ENCODE measurements around the gene MYBL2.
A peak's percentile ranks its signal among the peaks of the same experiment; 100 is the strongest.

MYBL2 gene

GRCh38 chr20:43724383-43724782, 57.5 kb downstream of the MYBL2 start:
- no peak for DNase-seq

DNA sequence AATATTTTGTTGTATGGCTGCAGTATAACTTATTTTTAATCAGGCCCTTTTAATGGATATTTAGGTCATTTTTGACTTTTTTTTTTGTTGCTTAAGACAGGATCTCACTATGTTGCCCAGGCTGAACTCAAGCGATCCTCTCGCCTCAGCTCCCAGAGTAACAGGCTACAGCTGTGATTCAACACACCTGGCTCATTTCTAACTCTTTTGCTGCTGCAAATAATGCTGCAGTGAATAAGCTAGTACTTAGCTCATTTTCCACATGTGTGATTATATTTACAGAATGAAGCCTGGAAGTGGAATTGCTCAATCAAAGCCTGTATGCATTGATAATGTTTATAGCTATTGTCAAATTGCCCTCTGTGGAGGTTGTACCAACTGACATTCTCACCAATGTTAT, 58.8 kb downstream of the MYBL2 start:
- DNase-seq = no peak

- DNase-seq = no peak
These were observed 59.4 kb downstream of the MYBL2 start for GRCh38 chr20:43726333-43726732.

GRCh38 chr20:43726811-43727338, 60.0 kb downstream of the MYBL2 start, which contains the start of gene GTSF1L:
TSS of gene GTSF1L (minus strand) at chr20:43727002. CDS start at chr20:43726694, 308 bp downstream.
- DNase-seq = no peak

- no peak for DNase-seq
These were observed 61.2 kb downstream of the MYBL2 start for GRCh38 chr20:43727980-43728590.

DNA sequence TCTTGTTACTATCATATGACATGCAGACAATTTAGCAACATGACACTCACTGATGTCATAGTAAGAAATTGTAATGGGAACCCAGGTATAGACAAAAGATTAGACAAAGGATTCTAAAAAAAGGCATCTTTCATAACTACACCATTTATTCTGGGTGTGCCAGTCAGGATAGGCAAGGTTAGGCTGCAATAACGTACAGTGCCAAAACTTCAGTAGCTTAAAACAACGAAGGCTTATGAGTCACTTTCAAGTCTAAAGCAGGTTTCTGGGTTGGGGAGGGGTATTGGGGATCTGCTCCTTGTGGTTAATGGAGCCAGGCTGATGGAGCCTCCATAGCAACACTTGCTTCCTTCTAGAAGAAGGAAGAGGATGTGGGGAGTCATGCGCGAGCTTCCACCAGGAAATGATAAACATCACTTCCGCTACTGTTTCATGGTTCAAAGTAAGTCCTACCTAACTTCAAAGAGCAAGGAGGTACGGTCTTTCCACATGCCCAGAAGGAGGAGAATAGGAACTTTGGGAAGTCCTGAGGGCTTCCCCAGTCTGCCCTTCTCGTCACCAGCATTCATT, 61.9 kb downstream of the MYBL2 start:
- DNase-seq = no peak

GRCh38 chr20:43731469-43731868, 64.6 kb downstream of the MYBL2 start:
- no peak for DNase-seq

DNA sequence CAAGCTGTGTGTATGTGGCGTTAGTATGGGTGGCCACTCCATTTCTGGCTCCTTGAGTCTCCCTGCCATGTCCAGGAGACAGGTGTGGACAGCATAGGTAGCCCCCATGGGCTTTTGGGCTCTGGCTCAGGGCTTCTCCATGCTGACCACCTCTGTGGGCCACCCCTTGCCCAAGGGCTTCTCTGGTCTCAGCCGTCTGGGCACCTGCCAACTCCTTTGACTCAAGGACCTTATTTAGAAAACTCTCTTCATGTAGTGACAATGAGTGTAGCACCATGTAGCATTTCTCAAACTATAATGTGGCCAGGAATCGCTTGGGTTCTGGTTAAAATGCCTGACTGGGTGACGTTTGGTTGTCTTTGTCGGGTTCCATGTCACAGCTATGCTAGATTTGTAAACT, 65.0 kb downstream of the MYBL2 start:
- DNase-seq = no peak

DNA sequence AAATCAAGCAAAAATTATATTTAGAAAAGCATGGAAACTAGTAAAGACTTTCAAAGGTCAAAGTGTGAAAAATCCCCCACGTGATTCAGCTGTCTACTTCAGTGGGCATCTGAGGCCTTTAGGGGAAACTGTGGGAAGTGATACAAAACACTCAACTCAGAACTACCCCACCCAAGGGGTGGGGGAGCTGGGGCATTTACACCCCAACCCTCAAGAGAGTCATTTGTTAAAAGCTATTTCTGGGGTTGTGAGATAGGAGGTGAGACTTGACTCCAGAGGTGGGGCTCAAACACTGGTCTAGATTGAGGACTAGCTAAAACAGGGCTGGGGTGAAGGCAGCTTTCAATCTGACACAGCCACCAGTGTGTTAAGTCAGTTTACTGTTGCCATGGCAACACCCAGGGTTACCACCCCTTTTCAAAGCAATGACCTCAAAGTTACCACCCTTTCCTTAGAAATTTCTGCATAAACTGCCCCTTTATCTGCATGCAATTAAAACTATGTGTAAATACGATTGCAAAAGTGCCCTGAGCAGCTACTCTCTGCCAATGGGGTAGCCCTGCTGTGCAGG, 69.8 kb downstream of the MYBL2 start:
- DNase-seq = no peak

- no peak for DNase-seq
These were observed 71.0 kb downstream of the MYBL2 start for GRCh38 chr20:43737925-43738324.

DNA sequence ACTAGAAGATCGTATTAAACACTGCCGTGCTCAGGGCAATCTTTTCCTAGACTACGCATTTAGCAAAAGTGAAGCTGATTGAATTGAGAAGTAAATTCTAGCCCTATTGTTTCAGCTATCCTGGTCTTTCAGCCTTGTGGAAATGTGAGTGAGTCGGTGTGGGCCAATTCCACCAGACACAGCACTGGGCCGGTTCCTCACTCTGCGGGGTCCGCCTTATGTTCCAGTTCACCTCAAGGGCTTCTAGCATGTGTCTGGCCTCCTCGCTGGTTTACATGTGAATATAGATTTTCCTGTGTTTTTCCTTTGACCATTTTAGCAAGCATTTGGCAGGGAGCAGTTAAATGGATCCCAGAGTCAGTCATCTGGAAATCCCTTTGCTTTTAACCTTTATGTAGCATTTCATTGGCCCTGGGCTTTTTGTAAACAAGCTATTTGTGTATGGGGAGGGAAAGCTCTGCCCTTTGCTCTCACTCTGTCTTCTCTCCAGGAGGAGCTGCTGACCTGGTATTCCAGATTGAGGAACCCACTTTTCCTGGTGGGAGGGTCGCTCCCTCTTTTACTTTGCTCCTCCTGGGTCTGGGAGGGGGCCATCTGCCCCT, 72.3 kb downstream of the MYBL2 start:
- DNase-seq = no peak

GRCh38 chr20:43740642-43741041, 73.7 kb downstream of the MYBL2 start:
- no peak for DNase-seq

DNA sequence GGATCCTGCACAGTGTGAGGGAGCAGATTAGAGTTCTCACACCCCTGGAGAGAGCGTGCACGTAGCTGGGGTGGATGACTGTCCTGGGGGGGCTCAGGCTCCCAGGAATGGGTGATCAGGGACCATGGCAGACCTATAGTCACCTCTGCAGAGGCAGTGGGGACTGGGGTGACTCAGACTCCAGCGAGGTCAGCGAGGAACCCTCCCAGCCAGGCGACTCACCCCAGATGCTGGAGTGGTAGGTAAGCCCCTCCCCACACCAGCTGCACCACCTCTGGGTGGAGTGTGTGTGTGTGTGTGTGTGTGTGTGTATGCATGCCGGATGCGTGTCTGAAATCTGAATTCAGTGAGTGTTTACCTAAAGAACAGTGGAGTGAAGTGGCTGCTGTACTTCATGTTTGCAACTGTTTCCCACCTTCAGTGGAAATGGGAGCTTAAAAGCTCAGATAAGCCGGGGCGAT, 77.3 kb downstream of the MYBL2 start:
- no peak for DNase-seq

- no peak for DNase-seq
These were observed 78.2 kb downstream of the MYBL2 start for GRCh38 chr20:43744966-43745730.

- DNase-seq = no peak
These were observed 79.6 kb downstream of the MYBL2 start for GRCh38 chr20:43746344-43747137.

GRCh38 chr20:43748274-43748673, 81.4 kb downstream of the MYBL2 start:
- DNase-seq = no peak

DNA sequence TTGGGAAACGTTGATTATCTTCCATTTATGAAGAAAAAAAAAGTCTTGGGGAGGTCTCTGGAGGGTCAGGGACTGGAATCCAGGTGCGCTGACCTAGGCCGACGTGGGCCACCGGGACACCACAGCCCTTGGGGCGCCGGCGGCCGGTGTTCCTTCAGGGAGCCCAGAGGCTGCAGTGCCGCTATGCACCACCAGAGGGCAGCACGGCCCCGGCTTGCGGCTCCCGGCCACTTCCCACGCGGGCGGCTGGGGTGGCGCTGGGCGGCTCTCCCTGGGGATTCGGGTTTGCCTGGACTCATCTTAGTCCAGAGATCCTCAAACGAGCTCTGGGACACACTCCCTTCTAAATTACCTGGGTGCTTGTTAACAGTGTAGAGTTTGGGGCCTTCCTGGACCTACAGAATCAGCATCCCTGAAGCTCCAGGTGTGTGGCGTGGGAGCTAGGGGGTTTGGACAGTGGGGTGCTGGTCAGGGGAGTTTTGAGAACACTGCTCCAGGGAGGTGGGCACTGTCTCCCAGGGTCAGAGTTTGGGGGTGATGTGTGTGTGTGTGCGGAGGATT, 82.9 kb downstream of the MYBL2 start:
- peak; percentile 63 for DNase-seq

GRCh38 chr20:43750774-43751166, 83.9 kb downstream of the MYBL2 start:
- DNase-seq = no peak

GRCh38 chr20:43751167-43752050, 84.5 kb downstream of the MYBL2 start:
- DNase-seq = no peak

GRCh38 chr20:43752051-43752360, 85.1 kb downstream of the MYBL2 start:
- DNase-seq = no peak
